ENCODE measurements around the gene CCDC159.

CCDC159 gene

GRCh38 chr19:11384778-11385129, 38.4 kb downstream of the CCDC159 start:
- peaks cover 3% of the 10 kb centered on the region for H3K36me3 Mint-ChIP-seq (ENCODE audit: low read depth)
- peaks cover 26% of the 10 kb centered on the region for H3K27me3 Mint-ChIP-seq (ENCODE audit: low read depth)
- no peaks in the 10 kb centered on the region for H3K9me3 Mint-ChIP-seq
- no peak overlapping the region for H3K27ac Mint-ChIP-seq
- peaks cover 20% of the 10 kb centered on the region for H3K4me1 Mint-ChIP-seq (ENCODE audit: low read depth)
- H3K4me3 Mint-ChIP-seq = no peak overlapping the region

GRCh38 chr19:11387162-11388034, 41.1 kb downstream of the CCDC159 start:
- H3K36me3 Mint-ChIP-seq (ENCODE audit: low read depth) = no peaks in the 10 kb centered on the region
- H3K4me1 Mint-ChIP-seq (ENCODE audit: low read depth) = peaks cover 5% of the 10 kb centered on the region
- H3K27me3 Mint-ChIP-seq (ENCODE audit: low read depth) = peaks cover 18% of the 10 kb centered on the region
- H3K9me3 Mint-ChIP-seq = peaks cover 3% of the 10 kb centered on the region
- H3K27ac Mint-ChIP-seq = no peak overlapping the region
- no peak overlapping the region for H3K4me3 Mint-ChIP-seq

- H3K36me3 Mint-ChIP-seq (ENCODE audit: low read depth) = no peaks in the 10 kb centered on the region
- H3K27me3 Mint-ChIP-seq (ENCODE audit: low read depth) = peaks cover 14% of the 10 kb centered on the region
- H3K4me1 Mint-ChIP-seq (ENCODE audit: low read depth) = peaks cover 5% of the 10 kb centered on the region
- peaks cover 3% of the 10 kb centered on the region for H3K9me3 Mint-ChIP-seq
- no peak overlapping the region for H3K27ac Mint-ChIP-seq
- no peak overlapping the region for H3K4me3 Mint-ChIP-seq
Observed at GRCh38 chr19:11390359-11390758, 44.0 kb downstream of the CCDC159 start.

GRCh38 chr19:11390933-11391680, 44.8 kb downstream of the CCDC159 start:
- H3K9me3 Mint-ChIP-seq = peaks cover 3% of the 10 kb centered on the region
- no peaks in the 10 kb centered on the region for H3K36me3 Mint-ChIP-seq (ENCODE audit: low read depth)
- peaks cover 16% of the 10 kb centered on the region for H3K27me3 Mint-ChIP-seq (ENCODE audit: low read depth)
- H3K4me3 Mint-ChIP-seq = no peak overlapping the region
- no peak overlapping the region for H3K27ac Mint-ChIP-seq
- H3K4me1 Mint-ChIP-seq (ENCODE audit: low read depth) = peaks cover 5% of the 10 kb centered on the region

GRCh38 chr19:11397089-11397610, 50.8 kb downstream of the CCDC159 start:
- no peak overlapping the region for H3K27ac Mint-ChIP-seq
- H3K36me3 Mint-ChIP-seq (ENCODE audit: low read depth) = no peaks in the 10 kb centered on the region
- H3K27me3 Mint-ChIP-seq (ENCODE audit: low read depth) = peaks cover 16% of the 10 kb centered on the region
- H3K4me3 Mint-ChIP-seq = no peak overlapping the region
- H3K9me3 Mint-ChIP-seq = no peaks in the 10 kb centered on the region
- H3K4me1 Mint-ChIP-seq (ENCODE audit: low read depth) = peaks cover 5% of the 10 kb centered on the region

GRCh38 chr19:11399667-11400066, 53.3 kb downstream of the CCDC159 start:
- H3K36me3 Mint-ChIP-seq (ENCODE audit: low read depth) = no peaks in the 10 kb centered on the region
- no peaks in the 10 kb centered on the region for H3K4me1 Mint-ChIP-seq (ENCODE audit: low read depth)
- H3K27me3 Mint-ChIP-seq (ENCODE audit: low read depth) = peaks cover 5% of the 10 kb centered on the region
- H3K27ac Mint-ChIP-seq = no peak overlapping the region
- no peak overlapping the region for H3K4me3 Mint-ChIP-seq
- H3K9me3 Mint-ChIP-seq = no peaks in the 10 kb centered on the region

- Mint-ChIP-seq H3K27ac (no peak overlapping the region), H3K4me1 (ENCODE audit: low read depth) (no peaks in the 10 kb centered on the region)
Observed at GRCh38 chr19:11400798-11401197, 54.5 kb downstream of the CCDC159 start.

GRCh38 chr19:11401808-11402543, 55.7 kb downstream of the CCDC159 start:
- H3K27me3 Mint-ChIP-seq (ENCODE audit: low read depth) = peaks cover under 1% of the 10 kb centered on the region
- no peaks in the 10 kb centered on the region for H3K36me3 Mint-ChIP-seq (ENCODE audit: low read depth)
- no peaks in the 10 kb centered on the region for H3K4me1 Mint-ChIP-seq (ENCODE audit: low read depth)
- no peaks in the 10 kb centered on the region for H3K9me3 Mint-ChIP-seq
- no peak overlapping the region for H3K27ac Mint-ChIP-seq
- H3K4me3 Mint-ChIP-seq = no peak overlapping the region

More at GRCh38 chr19:11400798-11401197, 54.5 kb downstream of the CCDC159 start:
- Mint-ChIP-seq H3K27me3 (ENCODE audit: low read depth) (no peaks in the 10 kb centered on the region), H3K4me3 (no peak overlapping the region), H3K36me3 (ENCODE audit: low read depth) (no peaks in the 10 kb centered on the region), H3K9me3 (no peaks in the 10 kb centered on the region)

All from T-helper 1 cell treated with Interleukin-12 subunit alpha and Interleukin-12 subunit beta and Interleukin-4 antibody, amounts not matched to agents 30 μg/mL and 1 μg/mL, for 36 hours (primary cell).